ENCODE data around the gene GSTA1. TPM values are rescaled to one million over a fixed set of nuclear protein-coding genes. Genes with fewer than 3 reads are reported as not detected.
"Not testable (repeated sequence)": the region's sequence is repeated elsewhere in the genome, so short reads cannot be mapped to it uniquely, and the experiment has no call there.

Gene GSTA1
- 1 to 10 TPM; 1.1 to 2.4 (median 1.9) TPM for polyA plus RNA-seq (ENCODE audit: insufficient read length in 4 of 4)

DNA sequence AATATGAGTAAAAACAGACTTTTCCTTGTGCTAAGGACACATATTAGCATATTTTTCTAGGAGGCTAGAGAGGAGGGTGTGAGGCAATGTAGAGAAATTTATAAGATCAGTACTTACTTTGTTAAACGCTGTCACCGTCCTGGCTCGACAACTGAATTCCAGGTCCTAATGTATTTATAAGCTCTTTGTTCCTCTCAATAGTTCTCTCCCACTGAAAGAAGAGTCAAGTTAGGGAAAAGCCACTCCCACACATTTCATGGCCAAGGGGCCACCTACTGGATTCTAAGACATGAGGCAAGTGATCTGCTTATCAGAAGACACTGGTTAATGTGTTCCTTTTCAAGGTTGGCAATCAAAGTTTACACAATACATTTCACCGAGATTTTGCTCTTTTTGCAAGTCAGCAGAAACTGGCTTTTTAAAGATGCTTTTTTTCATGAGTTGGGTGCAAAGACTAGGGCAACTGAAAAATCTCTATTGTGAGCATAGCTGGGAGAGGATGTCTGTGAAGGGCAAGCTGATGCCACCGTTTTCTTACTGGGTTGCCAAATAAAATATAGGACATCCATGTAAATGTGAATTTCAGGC lies at the start of gene GSTA1:
Gene GSTA1, minus strand, starts transcription at position 149 of the 588 bp plus-strand sequence. CDS start 4,549 bp downstream, outside the sequence.
- DNase-seq (ENCODE audit: low read depth in 4 of 4, low spot score in 3 of 4): not testable (repeated sequence)

GRCh38 chr6:52849137-52849536 lies 45.5 kb upstream of the GSTA1 start:
- DNase-seq (ENCODE audit: low read depth in 4 of 4, low spot score in 3 of 4): no peak

DNA sequence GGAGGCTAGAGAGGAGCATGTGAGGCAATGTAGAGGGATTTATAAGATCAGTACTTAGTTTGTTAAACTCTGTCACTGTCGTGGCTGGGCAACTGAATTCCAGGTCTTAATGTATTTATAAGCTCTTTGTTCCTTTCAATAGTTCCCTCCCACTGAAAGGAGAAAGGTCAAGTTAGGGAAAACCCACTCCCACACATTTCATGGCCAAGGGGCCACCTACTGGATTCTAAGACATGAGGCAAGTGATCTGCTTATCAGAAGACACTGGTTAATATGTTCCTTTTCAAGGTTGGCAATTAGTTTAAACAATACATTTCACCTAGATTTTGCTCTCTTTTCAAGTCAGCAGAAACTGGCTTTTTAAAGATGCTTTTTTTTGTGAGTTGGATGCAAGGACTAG lies 42.4 kb upstream of the GSTA1 start:
- DNase-seq (ENCODE audit: low read depth in 4 of 4, low spot score in 3 of 4): no peak

DNA sequence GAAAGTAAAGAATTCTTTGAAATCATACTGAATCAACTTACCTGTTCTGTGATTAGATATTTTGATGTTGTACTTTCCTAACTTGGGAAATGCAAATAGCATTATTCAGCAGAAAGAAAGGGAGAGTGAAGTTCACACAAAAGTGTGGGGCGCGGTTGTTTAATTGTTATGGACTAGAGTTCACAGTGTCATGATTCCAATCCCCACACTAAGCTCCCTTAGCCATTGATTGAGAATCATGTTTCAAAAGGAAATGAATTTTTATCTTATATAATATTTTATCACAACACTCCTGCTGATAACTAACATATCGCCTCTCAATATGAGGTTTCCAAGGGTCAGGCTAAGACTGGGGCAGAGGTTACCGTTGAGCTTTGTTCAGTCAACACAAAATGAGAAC lies 40.0 kb upstream of the GSTA1 start:
- no peak for DNase-seq (ENCODE audit: low read depth in 4 of 4, low spot score in 3 of 4)

GRCh38 chr6:52840763-52841585 lies 37.4 kb upstream of the GSTA1 start, which contains the start of gene GSTA5:
TSS of gene GSTA5 (minus strand) at chr6:52840813.
- no peak for DNase-seq (ENCODE audit: low read depth in 4 of 4, low spot score in 3 of 4)

DNA sequence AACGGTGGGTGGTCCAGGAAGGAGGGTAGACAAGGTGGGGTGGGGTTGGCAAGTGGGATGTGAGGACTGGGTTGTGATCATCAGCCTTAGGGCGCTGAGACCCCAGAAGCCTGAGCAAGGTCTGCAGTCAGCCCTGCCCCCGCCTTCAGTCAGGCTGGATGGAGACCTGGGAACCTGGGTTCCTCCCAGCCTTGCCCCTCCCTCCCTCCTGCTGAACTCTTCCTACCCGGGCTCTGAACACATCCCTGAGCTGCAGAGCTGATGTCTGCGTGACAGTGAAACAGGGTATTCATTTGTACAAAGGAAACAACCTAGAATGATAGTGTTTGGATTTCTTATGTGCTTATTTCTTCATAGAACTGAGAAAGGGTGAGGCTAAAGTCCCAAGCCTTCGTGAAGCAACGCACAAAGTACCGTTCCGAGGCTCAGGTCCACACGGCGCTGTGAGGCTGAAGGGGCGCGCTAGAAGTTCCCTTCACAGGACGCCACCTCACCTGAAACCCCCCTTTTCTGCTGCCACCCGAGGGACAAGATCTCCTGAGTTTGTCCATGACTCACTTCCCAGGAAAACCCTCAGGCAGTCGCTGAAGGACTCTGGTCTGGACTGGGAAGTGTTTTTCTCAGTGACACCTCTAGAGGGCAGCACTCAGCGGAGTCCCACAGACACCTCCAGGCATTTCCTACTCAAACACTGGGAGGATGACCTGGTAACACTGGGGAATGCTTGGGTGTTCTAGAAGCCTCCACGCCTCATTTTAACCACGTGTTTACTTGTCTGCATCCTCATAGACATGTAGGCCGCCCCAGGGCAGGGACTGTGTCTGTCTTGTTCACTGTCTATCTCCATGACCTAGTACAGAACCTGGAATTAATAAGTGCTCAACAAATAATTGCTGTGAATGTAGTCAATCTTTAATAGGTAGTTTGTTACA lies 35.8 kb upstream of the GSTA1 start:
- DNase-seq (ENCODE audit: low read depth in 4 of 4, low spot score in 3 of 4): peak in 1 of 4 donors; percentile 8

DNA sequence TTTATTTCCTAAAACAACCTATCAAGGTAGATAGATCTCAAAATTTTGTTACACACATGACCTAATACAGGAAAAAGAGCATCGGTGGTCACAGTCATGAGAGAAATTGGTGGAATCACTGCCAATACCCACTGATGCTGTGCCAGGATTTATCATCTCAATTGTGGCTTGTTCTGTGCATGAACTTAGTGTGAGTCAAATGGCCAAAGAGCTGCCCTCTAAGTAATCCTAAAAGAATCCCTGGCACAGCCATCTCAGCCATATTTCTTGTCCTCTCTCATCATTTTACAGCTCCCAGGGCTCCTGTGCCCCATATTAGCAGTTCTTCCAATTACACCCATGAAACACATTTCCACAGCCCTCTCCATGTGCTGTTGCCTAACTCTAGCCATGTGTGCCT lies 30.9 kb upstream of the GSTA1 start:
- DNase-seq (ENCODE audit: low read depth in 4 of 4, low spot score in 3 of 4): no peak

GRCh38 chr6:52830869-52831268 lies 27.3 kb upstream of the GSTA1 start:
- not testable (repeated sequence) for DNase-seq (ENCODE audit: low read depth in 4 of 4, low spot score in 3 of 4)

- no peak for DNase-seq (ENCODE audit: low read depth in 4 of 4, low spot score in 3 of 4)
Observed at GRCh38 chr6:52829046-52829817, 25.6 kb upstream of the GSTA1 start.

DNA sequence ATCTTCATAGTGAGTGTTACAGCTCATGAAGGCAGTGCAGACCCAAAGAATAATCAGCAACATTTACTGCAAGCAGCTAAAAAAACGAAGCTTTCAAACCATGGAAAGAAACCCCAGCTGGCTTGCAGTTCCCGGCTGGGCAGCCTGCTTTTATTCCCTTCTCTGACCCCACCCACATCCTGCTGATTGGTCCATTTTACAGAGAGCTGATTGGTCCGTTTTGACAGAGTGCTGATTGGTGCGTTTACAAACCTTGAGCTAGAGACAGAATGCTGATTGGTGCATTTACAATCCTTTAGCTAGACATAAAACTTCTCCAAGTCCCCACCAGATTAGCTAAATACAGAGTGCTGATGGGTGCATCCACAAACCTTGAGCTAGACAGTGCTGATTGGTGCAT lies 25.0 kb upstream of the GSTA1 start:
- not testable (repeated sequence) for DNase-seq (ENCODE audit: low read depth in 4 of 4, low spot score in 3 of 4)

DNA sequence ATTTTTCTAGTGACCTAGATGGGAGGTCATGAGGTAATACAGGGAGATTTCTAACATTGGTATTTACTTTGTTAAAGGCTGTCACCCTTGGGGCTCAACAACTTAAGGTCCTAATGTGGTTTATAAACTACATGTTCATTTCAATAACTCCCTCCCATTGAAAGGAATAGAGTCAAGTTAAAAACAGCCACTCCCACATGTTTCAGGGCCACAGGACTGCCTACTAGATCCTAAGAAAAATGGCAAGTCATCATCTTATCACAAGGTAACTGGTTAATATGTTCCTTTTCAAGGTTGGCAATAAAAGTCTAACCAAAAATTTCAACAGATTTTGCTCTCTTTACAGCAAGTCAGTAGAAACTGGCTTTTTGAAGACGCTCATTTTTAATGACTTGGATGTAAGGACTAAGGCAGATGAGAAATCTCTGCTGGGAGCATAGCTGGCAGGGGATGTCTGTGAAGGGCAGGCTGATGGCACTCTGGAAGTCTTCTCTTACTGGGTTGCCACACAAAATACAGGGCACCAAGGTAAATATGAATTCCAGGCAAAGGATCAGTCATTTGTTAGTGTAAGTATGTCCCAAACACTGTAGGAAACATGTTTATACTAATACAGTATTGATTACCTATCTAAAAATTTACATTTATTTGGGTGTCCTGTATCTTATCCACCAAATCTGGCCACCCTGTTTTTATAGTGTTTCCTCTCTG lies 23.6 kb upstream of the GSTA1 start:
- not testable (repeated sequence) for DNase-seq (ENCODE audit: low read depth in 4 of 4, low spot score in 3 of 4)

- DNase-seq (ENCODE audit: low read depth in 4 of 4, low spot score in 3 of 4): no peak
Observed at GRCh38 chr6:52826513-52826912, 22.9 kb upstream of the GSTA1 start.

GRCh38 chr6:52825900-52826459 lies 22.4 kb upstream of the GSTA1 start:
- not testable (repeated sequence) for DNase-seq (ENCODE audit: low read depth in 4 of 4, low spot score in 3 of 4)

- DNase-seq (ENCODE audit: low read depth in 4 of 4, low spot score in 3 of 4): not testable (repeated sequence)
Observed at GRCh38 chr6:52825270-52825793, 21.7 kb upstream of the GSTA1 start.

GRCh38 chr6:52821842-52822241 lies 18.2 kb upstream of the GSTA1 start:
- DNase-seq (ENCODE audit: low read depth in 4 of 4, low spot score in 3 of 4): no peak

GRCh38 chr6:52820198-52820597 lies 16.6 kb upstream of the GSTA1 start:
- no peak for DNase-seq (ENCODE audit: low read depth in 4 of 4, low spot score in 3 of 4)

GRCh38 chr6:52815167-52816092 lies 11.8 kb upstream of the GSTA1 start:
- no peak for DNase-seq (ENCODE audit: low read depth in 4 of 4, low spot score in 3 of 4)

GRCh38 chr6:52814545-52814944 lies 10.9 kb upstream of the GSTA1 start:
- not testable (repeated sequence) for DNase-seq (ENCODE audit: low read depth in 4 of 4, low spot score in 3 of 4)

All from right renal pelvis (tissue), 4 donors.